ENCODE results near the gene CYB5B.

Gene CYB5B

DNA sequence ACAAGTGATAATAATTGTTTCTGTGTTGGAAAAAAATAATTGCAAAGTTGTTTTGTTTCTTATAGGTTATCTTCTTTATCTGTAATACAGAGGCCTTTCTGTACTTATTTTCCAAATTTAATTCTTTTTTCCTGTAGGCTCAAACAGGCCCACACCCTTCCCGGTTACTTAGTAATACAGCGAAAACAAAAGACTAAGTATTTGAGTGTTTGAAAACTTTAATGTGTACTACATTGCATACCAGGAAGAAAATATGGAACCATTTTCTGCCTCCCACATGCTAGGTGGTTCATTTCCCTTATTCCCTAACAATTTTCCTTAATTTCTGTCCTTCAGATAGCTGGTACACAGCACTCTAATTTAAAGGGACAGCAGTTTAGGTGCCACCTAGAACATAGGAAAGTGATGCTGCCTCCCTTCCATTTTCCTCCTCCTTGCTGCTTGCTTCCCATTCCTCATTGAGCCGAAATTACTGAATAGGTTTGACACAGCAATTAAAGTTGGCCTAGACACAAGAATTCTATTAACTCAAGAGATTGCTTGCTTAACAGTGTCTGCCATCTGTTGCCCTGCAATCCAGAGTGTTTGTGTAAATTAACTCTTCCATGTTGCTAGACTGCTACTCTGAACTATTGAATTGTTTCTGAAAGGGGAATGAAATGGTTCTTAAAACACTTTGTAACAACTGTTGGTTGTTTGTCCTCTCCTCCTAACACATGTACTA is 24.2 kb downstream of the CYB5B start:
- DNase-seq, result no peak

DNA sequence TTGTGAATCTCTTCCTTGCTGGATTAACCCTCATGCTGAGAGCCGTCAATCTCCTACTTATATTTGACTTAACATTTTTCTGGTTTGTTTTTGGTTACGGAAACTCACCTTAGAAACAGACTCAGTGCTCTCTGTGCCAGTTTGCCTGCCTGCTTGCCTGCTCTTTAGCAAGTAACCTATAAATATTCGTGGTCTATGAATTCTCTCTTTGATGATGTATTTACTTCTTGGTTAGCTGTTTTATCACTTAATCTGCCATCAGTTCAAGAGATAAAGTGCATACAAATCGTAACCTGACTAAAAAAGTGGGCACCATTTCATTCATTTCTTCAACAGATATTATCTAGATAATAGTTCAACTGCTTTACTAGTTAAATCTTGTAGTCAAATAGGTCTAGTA is 26.7 kb downstream of the CYB5B start:
- no peak for DNase-seq

DNA sequence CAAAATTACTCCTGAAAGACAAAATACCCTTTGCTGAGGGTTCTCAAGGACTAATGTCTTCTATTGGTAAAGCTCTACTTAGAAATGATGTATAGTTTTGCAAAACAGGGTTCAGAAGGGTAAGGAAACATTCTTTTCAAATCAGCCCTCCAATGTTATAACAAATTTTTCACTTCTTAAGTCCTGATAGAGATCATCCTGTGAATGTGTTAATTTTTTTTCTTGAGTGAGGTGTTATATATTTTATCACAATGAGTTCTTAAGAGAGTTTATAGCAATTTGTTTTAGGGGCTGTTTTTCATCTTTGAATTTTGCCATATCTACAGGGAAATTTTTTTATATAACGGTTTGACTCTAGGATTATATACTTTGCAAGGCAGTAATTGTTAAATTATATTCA is 29.5 kb downstream of the CYB5B start:
- no peak for DNase-seq

GRCh38 chr16:69463876-69464275 is 39.5 kb downstream of the CYB5B start:
- DNase-seq, result no peak

- peak; percentile 24 for DNase-seq
Measured at GRCh38 chr16:69465083-69465721, 40.8 kb downstream of the CYB5B start.

DNA sequence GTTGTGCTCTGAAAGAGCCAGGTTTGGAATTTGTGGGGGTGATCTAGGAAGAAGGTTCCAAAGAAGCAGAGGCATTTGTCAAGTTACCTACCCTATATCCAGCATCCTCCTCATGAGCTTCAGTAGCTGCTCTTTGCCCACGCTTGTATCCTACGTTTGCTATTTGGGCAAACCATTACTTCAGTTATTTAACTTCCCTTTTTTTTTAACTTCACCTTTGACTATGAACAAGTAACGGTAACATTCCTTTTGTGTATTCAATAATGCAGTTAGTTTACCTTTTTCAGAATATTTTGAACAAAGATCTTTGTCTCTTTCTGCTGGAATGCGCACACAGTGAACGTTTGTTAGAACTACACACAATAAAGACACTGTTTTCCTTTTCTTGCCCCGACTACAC is 41.5 kb downstream of the CYB5B start:
- DNase-seq, result no peak

DNA sequence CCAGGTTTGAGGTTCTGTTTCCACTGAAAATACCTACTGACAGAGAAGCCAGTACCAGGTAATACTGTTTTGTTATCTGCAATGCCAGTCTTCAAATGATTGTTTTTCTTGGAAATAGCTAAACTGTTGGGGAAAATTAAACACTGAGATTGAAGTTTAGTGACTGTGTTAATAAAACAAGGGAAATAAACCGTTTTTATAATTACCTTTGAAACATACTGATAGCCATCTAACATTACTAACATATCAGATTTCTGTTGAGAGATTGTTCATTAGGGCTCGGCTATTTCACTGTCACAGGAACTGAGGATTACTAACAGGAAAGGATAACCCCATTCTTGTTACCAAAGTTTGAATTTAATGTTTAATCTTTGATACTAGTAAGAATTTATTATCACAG is 42.1 kb downstream of the CYB5B start:
- DNase-seq, result no peak

- DNase-seq, result no peak
Measured at GRCh38 chr16:69467080-69467479, 42.7 kb downstream of the CYB5B start.

- DNase-seq, result no peak
Measured at GRCh38 chr16:69467531-69468204, 43.2 kb downstream of the CYB5B start.

DNA sequence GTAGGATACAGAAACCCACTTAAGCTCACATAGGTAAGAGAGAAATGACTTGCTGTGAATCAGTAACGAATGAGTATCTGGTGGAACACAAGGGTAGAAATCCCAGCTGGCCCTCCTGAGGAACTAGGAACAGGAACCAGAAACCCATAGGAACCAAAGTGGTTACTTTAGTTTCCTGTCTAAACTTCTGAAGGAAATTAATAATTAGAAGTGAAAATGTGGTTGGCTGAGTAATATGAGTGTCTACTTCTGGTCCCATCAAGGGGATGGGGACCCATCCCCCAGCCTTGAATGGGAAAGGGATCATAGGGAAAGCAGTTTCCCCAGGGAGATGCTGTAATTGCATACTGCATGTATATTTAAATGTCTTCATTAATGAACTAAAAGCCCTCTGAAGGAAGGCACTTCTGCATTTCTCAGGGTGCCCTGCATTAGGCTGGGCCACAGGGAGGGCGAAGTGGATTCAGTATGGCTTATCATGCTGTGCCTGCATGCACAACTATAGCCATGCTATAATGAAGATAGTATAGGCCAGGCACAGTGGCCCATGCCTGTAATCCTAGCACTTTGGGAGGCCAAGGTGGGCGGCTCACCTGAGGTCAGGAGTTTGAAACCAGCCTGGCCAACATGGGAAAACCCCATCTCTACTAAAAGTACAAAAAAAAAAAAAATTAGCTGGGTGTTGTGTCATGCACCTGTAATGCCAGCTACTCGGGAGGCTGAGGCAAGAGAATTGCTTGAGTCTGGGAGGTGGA is 45.6 kb downstream of the CYB5B start:
- no peak for DNase-seq

DNA sequence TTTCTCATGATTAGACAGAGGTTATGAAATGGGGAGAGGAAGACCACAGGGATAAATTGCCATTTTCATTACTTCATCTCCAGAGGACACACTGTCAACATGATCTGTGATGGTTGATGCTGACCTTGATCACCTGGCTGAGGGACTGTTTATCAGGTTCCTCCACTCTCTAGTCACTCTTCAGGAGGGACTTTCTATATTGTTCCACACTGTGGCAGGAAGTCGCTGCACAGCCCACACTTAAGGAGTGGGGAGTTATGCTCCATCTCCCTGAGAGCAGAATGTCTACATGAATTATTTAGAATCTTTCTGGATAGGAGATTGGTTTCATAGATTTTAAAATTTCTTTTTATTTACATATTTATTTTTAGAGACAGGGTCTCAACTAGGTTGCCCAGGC is 46.7 kb downstream of the CYB5B start:
- DNase-seq, result no peak

- DNase-seq, result no peak
Measured at GRCh38 chr16:69474408-69474807, 50.0 kb downstream of the CYB5B start.

- DNase-seq, result peak; percentile 12
Measured at GRCh38 chr16:69476920-69477443, 52.6 kb downstream of the CYB5B start.

GRCh38 chr16:69477546-69477945 is 53.1 kb downstream of the CYB5B start:
- DNase-seq, result peak; percentile 54

DNA sequence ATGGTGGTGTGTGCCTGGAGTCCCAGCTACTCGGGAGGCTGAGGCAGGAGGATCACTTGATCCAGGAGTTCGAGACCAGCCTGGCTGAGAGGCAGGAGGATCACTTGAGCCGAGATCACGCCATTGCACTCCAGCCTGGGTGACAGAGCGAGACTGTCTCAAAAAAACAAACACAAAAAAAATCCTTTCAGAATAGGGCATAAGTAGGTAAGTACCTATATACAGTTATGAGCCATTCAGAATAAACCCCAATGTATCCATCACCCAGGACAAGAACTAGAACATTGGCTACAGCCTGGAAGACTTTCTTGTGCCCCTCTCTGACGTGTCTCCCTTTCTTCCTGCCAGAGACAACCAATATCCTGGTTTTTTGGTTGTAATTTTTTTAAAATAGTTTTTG is 54.3 kb downstream of the CYB5B start:
- no peak for DNase-seq

GRCh38 chr16:69479775-69480174 is 55.4 kb downstream of the CYB5B start:
- DNase-seq, result no peak

GRCh38 chr16:69481901-69482341 is 57.5 kb downstream of the CYB5B start:
- peak; percentile 25 for DNase-seq

DNA sequence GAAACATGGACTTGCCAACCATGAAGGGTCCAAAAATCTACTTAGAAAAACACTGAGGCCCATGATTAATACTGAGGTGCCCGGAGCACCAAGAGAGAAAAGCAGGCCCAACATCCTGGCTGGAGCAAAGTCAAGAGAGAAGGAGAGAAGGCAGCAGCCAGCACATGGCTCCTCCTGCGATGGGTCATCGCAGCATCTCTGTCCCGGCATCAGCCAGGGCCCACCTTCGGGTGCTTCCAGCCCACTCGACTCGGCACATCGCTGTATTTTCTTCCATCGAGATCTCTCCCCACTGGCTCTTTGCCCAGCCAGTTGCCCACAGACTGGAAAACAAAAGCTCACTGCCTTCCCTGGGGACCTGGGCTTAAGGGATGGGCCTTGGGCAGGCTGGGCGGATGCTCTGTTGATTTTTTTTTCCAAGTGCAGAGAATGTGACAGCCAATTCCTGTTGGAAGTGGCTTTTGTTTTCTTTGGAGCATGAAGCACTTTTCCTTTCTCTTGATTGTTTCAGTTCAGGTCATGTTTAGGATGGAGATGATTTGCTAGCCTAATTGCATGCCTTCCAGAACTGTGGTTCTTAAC is 58.1 kb downstream of the CYB5B start:
- DNase-seq, result no peak

DNA sequence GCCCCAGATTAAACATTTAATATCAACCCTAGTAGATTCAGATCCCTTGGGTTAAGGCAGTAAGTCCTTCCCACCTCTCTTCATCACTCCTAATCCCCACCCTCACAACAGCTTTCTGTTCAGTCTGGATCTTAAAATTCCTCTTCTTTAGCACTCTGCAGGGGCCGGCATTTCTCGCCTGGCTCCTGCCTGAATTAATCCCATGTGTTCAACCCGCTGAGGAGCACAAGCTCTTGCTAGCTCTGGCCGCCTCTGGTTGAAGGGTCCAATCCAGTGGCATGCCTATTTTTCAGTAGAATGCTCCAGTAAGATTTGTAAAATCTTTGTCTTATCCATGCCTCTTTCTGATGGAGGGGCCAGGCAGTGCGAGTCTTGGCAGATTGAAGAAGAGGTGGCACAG is 59.2 kb downstream of the CYB5B start:
- DNase-seq, result no peak

- DNase-seq, result no peak
Measured at GRCh38 chr16:69485361-69485760, 60.9 kb downstream of the CYB5B start.

GRCh38 chr16:69485816-69486215 is 61.4 kb downstream of the CYB5B start:
- no peak for DNase-seq

DNA sequence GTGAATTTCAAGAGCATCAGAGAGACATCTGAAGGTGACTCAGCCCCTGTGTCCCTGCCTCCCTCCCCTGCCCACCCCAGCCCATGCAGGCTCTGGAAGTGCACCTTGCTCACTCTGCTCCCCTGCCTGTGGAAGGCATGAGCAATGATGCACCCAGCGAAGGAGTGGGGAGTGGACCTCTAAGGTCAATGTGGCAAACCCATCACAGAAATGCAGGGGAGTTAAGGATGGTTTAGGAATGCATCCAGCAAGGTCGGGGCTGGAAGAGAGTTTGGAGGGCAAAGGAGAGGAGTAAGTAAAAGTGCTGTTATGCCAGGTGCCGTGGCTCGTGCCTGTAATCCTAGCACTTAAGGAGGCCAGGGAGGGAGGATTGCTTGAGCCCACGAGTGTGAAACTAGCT is 61.9 kb downstream of the CYB5B start:
- DNase-seq, result no peak

GRCh38 chr16:69486724-69487123 is 62.3 kb downstream of the CYB5B start:
- no peak for DNase-seq

Measured in hematopoietic multipotent progenitor cell treated with erythropoietin and hydrocortisone succinate and interleukin-3 and kit ligand, for 8 days (in vitro differentiated cells).